Measurements from ENCODE around the gene OR10H2.
"Not testable (repeated sequence)": the region's sequence is repeated elsewhere in the genome, so short reads cannot be mapped to it uniquely, and the experiment has no call there.

OR10H2 gene

DNA sequence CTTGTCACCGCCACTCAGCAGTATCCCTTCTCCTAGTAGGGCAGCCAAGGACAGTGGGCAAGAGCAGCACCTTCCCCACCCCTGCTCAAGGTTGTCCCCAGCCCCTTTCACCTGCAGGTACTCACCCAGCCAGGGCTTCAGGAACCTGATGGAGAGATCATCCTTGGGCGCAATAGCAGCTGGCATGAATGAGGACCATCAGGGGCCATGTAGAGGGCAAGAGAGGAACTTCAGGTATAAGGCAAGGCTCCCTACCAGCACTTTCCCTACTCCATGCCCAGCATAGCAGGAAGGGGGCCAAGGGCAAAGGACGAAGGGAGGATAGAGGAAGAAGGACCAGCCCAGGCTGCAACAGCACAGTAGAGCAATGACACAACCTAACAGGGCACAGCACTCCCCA lies 46.3 kb downstream of the OR10H2 start:
- not testable (repeated sequence) for DNase-seq

DNA sequence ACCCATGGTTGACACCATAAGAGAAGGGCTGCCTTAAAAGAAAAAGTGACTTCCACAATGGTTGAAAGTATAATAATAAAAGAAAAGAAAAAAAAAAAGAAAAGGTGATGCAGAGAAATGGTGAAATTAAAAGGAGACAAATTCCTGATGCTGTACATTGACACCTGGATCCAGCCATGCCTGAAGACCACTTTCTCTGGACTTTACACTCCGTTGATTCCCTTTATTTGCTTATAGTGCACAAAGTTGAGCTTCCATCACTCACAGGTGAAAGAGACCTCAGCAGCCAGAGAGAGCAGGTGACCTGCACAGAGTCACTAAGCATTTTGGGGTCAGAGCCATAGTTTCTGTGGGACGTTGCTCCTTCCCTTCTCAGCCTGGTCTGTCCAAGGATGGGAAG lies 47.4 kb downstream of the OR10H2 start:
- no peak for DNase-seq

DNA sequence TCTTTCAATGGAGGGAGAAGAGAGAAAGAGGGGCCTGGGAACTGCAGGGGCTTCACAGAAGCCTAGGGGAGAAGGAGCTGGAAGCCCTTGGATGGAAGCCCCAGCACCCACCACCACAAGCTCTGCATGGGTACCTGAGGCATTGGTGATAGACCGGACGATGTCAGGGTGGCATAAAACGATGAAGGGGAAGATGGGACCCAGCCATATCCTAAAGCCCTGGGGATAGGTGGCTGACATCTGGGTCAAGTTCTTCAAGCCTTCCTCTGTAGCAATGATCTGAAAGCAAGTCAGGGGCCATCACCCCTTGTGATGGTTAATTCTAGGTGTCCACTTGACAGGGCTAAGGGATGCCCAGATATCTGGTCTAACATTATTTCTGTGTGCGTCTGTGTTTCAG lies 48.4 kb downstream of the OR10H2 start:
- no peak for DNase-seq

DNA sequence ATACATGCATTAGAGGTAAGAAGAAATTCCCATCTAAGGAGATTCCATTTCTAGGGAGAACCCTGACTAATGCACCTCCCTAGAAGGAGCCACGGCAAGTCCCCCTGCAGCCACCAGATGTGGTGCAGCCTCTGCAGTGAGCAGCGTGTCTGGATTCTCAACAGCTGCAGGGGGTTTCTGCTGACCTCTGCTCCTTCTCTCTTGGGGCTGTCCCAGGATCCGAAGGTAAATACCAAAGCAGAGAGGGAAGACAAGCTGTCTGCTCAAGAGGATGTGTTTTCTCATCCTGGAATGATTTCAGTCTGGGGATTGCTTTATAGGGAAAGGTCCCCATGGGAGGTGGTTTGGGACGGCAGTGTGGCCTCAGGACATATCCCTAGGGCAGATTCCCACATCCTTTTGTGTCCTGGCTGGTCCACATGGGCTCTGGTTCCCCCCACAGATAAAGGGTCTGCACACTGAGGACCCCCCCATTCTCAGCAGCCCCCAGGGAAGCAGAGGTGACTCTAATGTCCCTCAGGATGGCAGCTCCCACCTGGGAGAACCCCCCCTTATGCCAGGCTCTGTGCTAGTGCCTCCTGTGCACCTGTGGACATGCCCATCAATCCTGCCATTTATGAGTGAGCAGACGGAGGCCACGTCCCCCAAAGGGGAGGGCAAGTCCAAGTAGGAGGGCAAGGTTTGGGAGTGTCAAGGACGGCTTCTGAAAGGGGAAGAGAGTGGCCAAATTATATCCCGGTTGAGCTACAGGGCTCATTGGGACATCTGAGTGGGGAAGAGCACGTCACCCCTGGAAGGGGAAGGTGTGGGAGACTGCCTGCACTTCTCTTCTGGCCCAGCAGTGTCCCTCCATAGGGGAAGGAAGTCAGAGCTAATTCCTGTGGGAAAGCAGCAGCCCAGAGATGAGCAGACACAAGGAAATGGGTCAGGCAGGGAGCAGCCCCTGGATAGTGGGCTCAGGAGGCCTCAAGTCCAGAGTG lies 49.5 kb downstream of the OR10H2 start:
- no peak for DNase-seq

Data from femur (tissue), 1 donor.